Measurements from ENCODE around the gene HPSE2. TPM values are rescaled to one million over a fixed set of nuclear protein-coding genes. Genes with fewer than 3 reads are reported as not detected.

HPSE2 gene
- total and polyA plus RNA-seq, 2 of the 8 experiments (the other 6 are each of a cell fraction or from before 2014, with no cell fraction given), result 0.41 to 0.58 TPM

DNA sequence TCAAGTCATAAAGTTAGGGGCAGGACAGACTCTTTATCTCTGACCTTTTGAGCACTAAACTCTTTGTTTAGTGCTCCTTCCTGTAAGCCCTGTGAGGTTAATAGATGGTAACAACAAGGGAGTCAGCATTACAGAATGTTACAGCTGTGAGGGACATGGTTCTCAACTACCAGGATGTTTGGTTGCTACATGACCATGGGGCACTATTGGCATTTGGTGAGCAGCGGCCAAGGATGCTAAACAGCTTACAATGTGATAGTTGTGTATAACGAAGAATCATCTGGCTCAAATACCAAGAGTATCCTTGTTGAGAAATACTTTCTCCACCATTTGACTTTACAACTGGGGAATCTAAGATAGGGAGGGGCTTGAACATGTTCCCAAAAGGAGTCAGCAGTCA is 753.6 kb downstream of the HPSE2 start (continued):
- TF ChIP-seq RNF2 (IDR thresholded peaks at IDR 0.05; ENCODE audit: borderline replicate concordance, low read depth, low read length, missing control alignments, poor library complexity, severe bottlenecking), result no peak
- no peak for TF ChIP-seq NRF1 (IDR thresholded peaks at IDR 0.05; ENCODE audit: low read depth, low read length)
- no peak for TF ChIP-seq CHD1 (IDR thresholded peaks at IDR 0.05; ENCODE audit: low read depth, low read length)

All from H1 (cell line).